OCI-LY7 (cell line): ENCODE measurements around the gene SYNJ2. TPM values are rescaled to one million over a fixed set of nuclear protein-coding genes. Genes with fewer than 3 reads are reported as not detected.

Experiments used
- BruUV-seq: library from RNA; stranded (reverse); fragments of 400-500 nt; replicated peaks from 2 replicates; lab custom pipeline; 2021; lab: Mats Ljungman, UMichigan
- CTCF ChIA-PET: fragments of 300-600 bp; sonication (Branson Sonifier 250); formaldehyde crosslinking; loops from one replicate; lab custom pipeline; 2022; ENCODE audit warnings: antibody characterized with exemption; ENCODE audit not compliant: unreplicated experiment; lab: Charles Lee
- POLR2A ChIA-PET: fragments of 300-600 bp; sonication (Branson Sonifier 250); formaldehyde crosslinking; loops from one replicate; lab custom pipeline; 2022; ENCODE audit warnings: antibody characterized with exemption; lab: Charles Lee
- DNase-seq: peaks from one replicate; pipeline ENCODE4 v3.0.0-alpha.2; 2015; ENCODE audit warnings: low spot score
- H2AFZ ChIP-seq: fragments of 200-600 bp; sonication (generic), shearing (Covaris generic); 2 replicates; pipeline ENCODE4 v1.6.1; 2014; ENCODE audit warnings: mild to moderate bottlenecking, antibody characterized with exemption, low read length, moderate library complexity
- H3K27ac ChIP-seq: fragments of 200-600 bp; sonication (generic); 2 replicates; pipeline ENCODE4 v1.5.1; 2014; ENCODE audit warnings: mixed run types, low read depth, mild to moderate bottlenecking, moderate library complexity, low read length, inconsistent platforms; ENCODE audit not compliant: poor library complexity, severe bottlenecking
- H3K36me3 ChIP-seq: fragments of 200-600 bp; sonication (generic); 2 replicates; pipeline ENCODE4 v1.6.1; 2014; ENCODE audit warnings: mild to moderate bottlenecking, antibody characterized with exemption, low read length, moderate library complexity, mixed read lengths; ENCODE audit not compliant: insufficient read depth
- H3K4me1 ChIP-seq: fragments of 200-600 bp; sonication (generic); 2 replicates; pipeline ENCODE4 v1.5.1; 2014; ENCODE audit warnings: mild to moderate bottlenecking, low read length; ENCODE audit not compliant: insufficient read depth, poor library complexity, severe bottlenecking
- H3K4me2 ChIP-seq: fragments of 200-600 bp; sonication (generic); 2 replicates; pipeline ENCODE4 v1.6.1; 2014; ENCODE audit warnings: mild to moderate bottlenecking, low read length
- H3K4me3 ChIP-seq: fragments of 200-600 bp; sonication (generic); 2 replicates; pipeline ENCODE4 v1.5.1; 2014; ENCODE audit warnings: mild to moderate bottlenecking, low read depth, low read length; ENCODE audit not compliant: poor library complexity, severe bottlenecking
- H3K79me2 ChIP-seq: fragments of 200-600 bp; sonication (generic); 2 replicates; pipeline ENCODE4 v1.6.1; 2016; ENCODE audit warnings: low read depth, mild to moderate bottlenecking, low read length, moderate library complexity, mixed read lengths; ENCODE audit not compliant: insufficient read depth
- H3K9me2 ChIP-seq: fragments of 200-600 bp; sonication (generic); 2 replicates; pipeline ENCODE4 v1.6.1; 2016; ENCODE audit warnings: mild to moderate bottlenecking, low read length, mixed read lengths; ENCODE audit not compliant: insufficient read depth
- H3K9me3 ChIP-seq: fragments of 200-600 bp; sonication (generic); 2 replicates; pipeline ENCODE4 v1.6.1; 2014; ENCODE audit warnings: mild to moderate bottlenecking, mixed run types, low read length, mixed read lengths
- H4K20me1 ChIP-seq: fragments of 200-600 bp; sonication (generic); 2 replicates; pipeline ENCODE4 v1.6.1; 2014; ENCODE audit warnings: mild to moderate bottlenecking, antibody characterized with exemption, low read length, moderate library complexity, mixed read lengths; ENCODE audit not compliant: insufficient read depth
- EZH2phosphoT487 ChIP-seq: fragments of 200-600 bp; sonication (generic); IDR thresholded peaks from 2 replicates; pipeline ENCODE4 v1.6.1; 2018; ENCODE audit warnings: low read depth, borderline replicate concordance, mild to moderate bottlenecking, mixed run types, antibody characterized with exemption, low read length, moderate library complexity, mixed read lengths
- intact Hi-C: fragments of 100-400 bp; cut with micrococcal nuclease; formaldehyde crosslinking; loops from one replicate; pipeline ENCODE4 v1.10.0; 2022; ENCODE audit not compliant: unreplicated experiment
- total RNA-seq, 2 experiments: library from RNA; depleted of rRNA in 1 of 2; stranded (reverse); fragments of >200 nt in 1 of 2; shearing (Covaris generic) in 1 of 2; gene quantifications; 2 replicates each; pipeline ENCODE4 v1.2.3, GENCODE V29; 2014 to 2022
- TF ChIP-seq, protein P1 (sequence below): fragments of 200-600 bp; sonication (generic); conservative IDR thresholded peaks from 2 replicates; pipeline ENCODE4 v1.5.1; 2014; ENCODE audit warnings: mild to moderate bottlenecking, antibody characterized with exemption, low read length, moderate library complexity, mixed read lengths

The SYNJ2 gene
- total RNA-seq, 2 experiments from 2014 or later: 0.21 TPM; not detected in 1

- intact Hi-C loops: no loop called here
- no peak for TF ChIP-seq EZH2phosphoT487
- TF ChIP-seq, protein P1, sequence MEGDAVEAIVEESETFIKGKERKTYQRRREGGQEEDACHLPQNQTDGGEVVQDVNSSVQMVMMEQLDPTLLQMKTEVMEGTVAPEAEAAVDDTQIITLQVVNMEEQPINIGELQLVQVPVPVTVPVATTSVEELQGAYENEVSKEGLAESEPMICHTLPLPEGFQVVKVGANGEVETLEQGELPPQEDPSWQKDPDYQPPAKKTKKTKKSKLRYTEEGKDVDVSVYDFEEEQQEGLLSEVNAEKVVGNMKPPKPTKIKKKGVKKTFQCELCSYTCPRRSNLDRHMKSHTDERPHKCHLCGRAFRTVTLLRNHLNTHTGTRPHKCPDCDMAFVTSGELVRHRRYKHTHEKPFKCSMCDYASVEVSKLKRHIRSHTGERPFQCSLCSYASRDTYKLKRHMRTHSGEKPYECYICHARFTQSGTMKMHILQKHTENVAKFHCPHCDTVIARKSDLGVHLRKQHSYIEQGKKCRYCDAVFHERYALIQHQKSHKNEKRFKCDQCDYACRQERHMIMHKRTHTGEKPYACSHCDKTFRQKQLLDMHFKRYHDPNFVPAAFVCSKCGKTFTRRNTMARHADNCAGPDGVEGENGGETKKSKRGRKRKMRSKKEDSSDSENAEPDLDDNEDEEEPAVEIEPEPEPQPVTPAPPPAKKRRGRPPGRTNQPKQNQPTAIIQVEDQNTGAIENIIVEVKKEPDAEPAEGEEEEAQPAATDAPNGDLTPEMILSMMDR: no peak
- Histone ChIP-seq H3K9me2 (no peaks in the 10 kb centered on the region), H3K27ac (no peak overlapping the region), H3K4me1 (no peaks in the 10 kb centered on the region), H3K4me3 (no peak overlapping the region), H3K9me3 (no peaks in the 10 kb centered on the region), H3K79me2 (no peaks in the 10 kb centered on the region), H2AFZ (no peak overlapping the region), H4K20me1 (no peaks in the 10 kb centered on the region), H3K4me2 (no peak overlapping the region), H3K36me3 (no peaks in the 10 kb centered on the region)
- no peak for DNase-seq
- BruUV-seq: no TSS peak
- CTCF ChIA-PET: no interaction called here
- POLR2A ChIA-PET: no interaction called here
These were observed 60.7 kb downstream of the SYNJ2 start for GRCh38 chr6:158042245-158042798.

DNA sequence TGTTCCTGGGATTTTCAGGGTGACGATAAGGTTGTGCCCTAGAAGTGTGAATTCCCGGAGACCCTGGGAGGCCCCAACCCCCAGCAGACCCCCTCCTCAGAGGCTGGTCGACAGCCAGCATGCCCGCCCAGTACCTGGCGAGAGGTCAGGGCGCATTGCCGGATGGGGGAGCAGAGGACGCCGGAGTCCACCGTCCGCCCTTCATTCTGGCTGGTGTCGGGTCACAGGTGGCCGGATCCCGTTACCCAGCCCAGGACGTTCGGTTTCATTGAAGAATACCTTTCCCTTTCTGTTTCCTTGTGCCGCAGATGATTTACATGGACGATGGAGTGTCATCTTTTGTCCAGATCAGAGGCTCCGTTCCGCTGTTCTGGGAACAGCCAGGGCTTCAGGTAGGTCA is 61.3 kb downstream of the SYNJ2 start:
- no TSS peak for BruUV-seq
- Histone ChIP-seq H3K4me2 (no peak overlapping the region), H3K9me3 (no peaks in the 10 kb centered on the region), H3K4me1 (no peaks in the 10 kb centered on the region), H3K36me3 (no peaks in the 10 kb centered on the region), H3K27ac (no peak overlapping the region), H3K9me2 (no peaks in the 10 kb centered on the region), H3K79me2 (no peaks in the 10 kb centered on the region), H4K20me1 (no peaks in the 10 kb centered on the region), H2AFZ (no peak overlapping the region), H3K4me3 (no peak overlapping the region)
- TF ChIP-seq, protein P1: no peak
- TF ChIP-seq EZH2phosphoT487: no peak
- no peak for DNase-seq
- intact Hi-C loops: no loop called here
- CTCF ChIA-PET: no interaction called here
- POLR2A ChIA-PET: no interaction called here

GRCh38 chr6:158043586-158044524 is 62.2 kb downstream of the SYNJ2 start:
- POLR2A ChIA-PET: interaction anchor here (0.7 kb wide), 1 partner anchor 32 kb away, joined by 4 read pairs; no protein-coding TSS in a partner anchor
- intact Hi-C loops: no loop called here
- no peak overlapping the region for H3K4me2 ChIP-seq
- H4K20me1 ChIP-seq: no peaks in the 10 kb centered on the region
- no peak for DNase-seq
- BruUV-seq: no TSS peak
- no peak overlapping the region for H2AFZ ChIP-seq
- H3K27ac ChIP-seq: no peak overlapping the region
- H3K4me3 ChIP-seq: no peak overlapping the region
- no peaks in the 10 kb centered on the region for H3K9me3 ChIP-seq
- CTCF ChIA-PET: no interaction called here
- H3K36me3 ChIP-seq: no peaks in the 10 kb centered on the region
- no peaks in the 10 kb centered on the region for H3K4me1 ChIP-seq
- H3K9me2 ChIP-seq: no peaks in the 10 kb centered on the region
- no peaks in the 10 kb centered on the region for H3K79me2 ChIP-seq
- TF ChIP-seq EZH2phosphoT487: no peak
- TF ChIP-seq, protein P1: no peak
